ENCODE measurements around the gene TRABD. TPM values are rescaled to one million over a fixed set of nuclear protein-coding genes. Genes with fewer than 3 reads are reported as not detected.
A peak's percentile ranks its signal among the peaks of the same experiment; 100 is the strongest.

Gene TRABD
- polyA plus RNA-seq, 1 of the 3 experiments (the other 2 are of a cell fraction): 50.6 TPM

GRCh38 chr22:50201191-50202129, 15.7 kb downstream of the TRABD start:
- Histone ChIP-seq H3K9me2 (no peaks in the 10 kb centered on the region), H3K79me2 (ENCODE audit: insufficient read depth) (peaks cover 37% of the 10 kb centered on the region), H3K27me3 (ENCODE audit: insufficient read depth) (no peaks in the 10 kb centered on the region), H3K9ac (peak overlapping the region; percentile 63; the same call in 1 of the 2 replicates), H3K27ac (ENCODE audit: low read depth in 2 of 2, low read length in 1 of 2) (peak overlapping the region in 1 of 2 experiments; percentile 71; a peak in 1 of 4 replicates), H3K4me3 (ENCODE audit: low read depth in 2 of 2, low read length in 1 of 2) (peak overlapping the region; percentile 80 to 84), H4K20me1 (ENCODE audit: insufficient read depth) (peaks cover 6% of the 10 kb centered on the region), H3K36me3 (replicated peaks in 1 of 2; ENCODE audit: control insufficient read depth in 1 of 2, insufficient read depth in 2 of 2, low read length in 1 of 2) (peaks cover 17 to 22% of the 10 kb centered on the region in 2 experiments), H2AFZ (ENCODE audit: low read depth) (no peak overlapping the region), H3K9me3 (no peaks in the 10 kb centered on the region), H3F3A (replicated peaks; ENCODE audit: insufficient read depth) (no peaks in the 10 kb centered on the region), H3K4me1 (ENCODE audit: control insufficient read depth in 1 of 2, insufficient read depth in 2 of 2, low read depth in 1 of 2, low read length in 1 of 2) (peaks cover 0 to 15% of the 10 kb centered on the region in 2 experiments; a peak in 1 of 4 replicates), H3K4me2 (peak overlapping the region; percentile 98)
- DNase-seq: no peak
- 0 out of 2 replicates have a peak, but pooled peaks have one; percentile 30 for TF ChIP-seq MXI1 (IDR thresholded peaks at IDR 0.05; ENCODE audit: low read depth, low read length)
- no peak for TF ChIP-seq POLR2AphosphoS5 (IDR thresholded peaks at IDR 0.05; ENCODE audit: low read depth, low read length)
- ChIA-PET POLR2A (no interaction called here), CTCF (interaction anchor here (0.6 to 2.0 kb wide), 5 partner anchors 9 to 271 kb away, joined by 3 to 5 read pairs (median 3); no protein-coding TSS in a partner anchor)
- 7% methylated on average over 13 of the region's 115 CpGs for WGBS (ENCODE audit: low lambda C conversion rate)

- H3K9me2 ChIP-seq: no peaks in the 10 kb centered on the region
- peak overlapping the region; percentile 98 for H3K4me2 ChIP-seq
- 85% methylated on average over 13 of the region's 13 CpGs for WGBS (ENCODE audit: low lambda C conversion rate)
- peaks cover 3% of the 10 kb centered on the region for H3F3A ChIP-seq (replicated peaks; ENCODE audit: insufficient read depth)
- TF ChIP-seq TEAD4 (IDR thresholded peaks at IDR 0.05; ENCODE audit: borderline replicate concordance, insufficient read depth) (no peak), MXI1 (IDR thresholded peaks at IDR 0.05; ENCODE audit: low read depth, low read length) (no peak), POLR2AphosphoS5 (IDR thresholded peaks at IDR 0.05; ENCODE audit: low read depth, low read length) (no peak), RFX5 (IDR thresholded peaks at IDR 0.05; ENCODE audit: low read length) (no peak), CHD2 (IDR thresholded peaks at IDR 0.05; ENCODE audit: low read length, partially characterized antibody) (no peak), EP300 (IDR thresholded peaks at IDR 0.05; ENCODE audit: borderline replicate concordance in 1 of 2, low read depth in 1 of 2, low read length in 1 of 2) (no peak), CTCF (IDR thresholded peaks at IDR 0.05) (no peak), GATA2 (CRISPR knock-in tag; IDR thresholded peaks at IDR 0.05) (no peak), NRF1 (IDR thresholded peaks at IDR 0.05; ENCODE audit: low read depth, low read length) (no peak), USF2 (IDR thresholded peaks at IDR 0.05; ENCODE audit: borderline replicate concordance, low read depth, low read length) (no peak)
- TF ChIP-seq, protein P1, sequence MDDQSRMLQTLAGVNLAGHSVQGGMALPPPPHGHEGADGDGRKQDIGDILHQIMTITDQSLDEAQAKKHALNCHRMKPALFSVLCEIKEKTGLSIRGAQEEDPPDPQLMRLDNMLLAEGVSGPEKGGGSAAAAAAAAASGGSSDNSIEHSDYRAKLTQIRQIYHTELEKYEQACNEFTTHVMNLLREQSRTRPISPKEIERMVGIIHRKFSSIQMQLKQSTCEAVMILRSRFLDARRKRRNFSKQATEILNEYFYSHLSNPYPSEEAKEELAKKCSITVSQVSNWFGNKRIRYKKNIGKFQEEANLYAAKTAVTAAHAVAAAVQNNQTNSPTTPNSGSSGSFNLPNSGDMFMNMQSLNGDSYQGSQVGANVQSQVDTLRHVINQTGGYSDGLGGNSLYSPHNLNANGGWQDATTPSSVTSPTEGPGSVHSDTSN (IDR thresholded peaks at IDR 0.05): no peak
- H3K27ac ChIP-seq (ENCODE audit: low read depth in 2 of 2, low read length in 1 of 2): no peak overlapping the region
- peaks cover 0 to 15% of the 10 kb centered on the region in 2 experiments; a peak in 1 of 4 replicates for H3K4me1 ChIP-seq (ENCODE audit: control insufficient read depth in 1 of 2, insufficient read depth in 2 of 2, low read depth in 1 of 2, low read length in 1 of 2)
- peak overlapping the region; percentile 80 to 84 for H3K4me3 ChIP-seq (ENCODE audit: low read depth in 2 of 2, low read length in 1 of 2)
- peaks cover 21 to 24% of the 10 kb centered on the region in 2 experiments for H3K36me3 ChIP-seq (replicated peaks in 1 of 2; ENCODE audit: control insufficient read depth in 1 of 2, insufficient read depth in 2 of 2, low read length in 1 of 2)
- H4K20me1 ChIP-seq (ENCODE audit: insufficient read depth): peaks cover 6% of the 10 kb centered on the region
- POLR2A ChIA-PET: no interaction called here
- H3K79me2 ChIP-seq (ENCODE audit: insufficient read depth): peaks cover 37% of the 10 kb centered on the region
- H3K9me3 ChIP-seq: no peaks in the 10 kb centered on the region
- no peak overlapping the region for H2AFZ ChIP-seq (ENCODE audit: low read depth)
- CTCF ChIA-PET: interaction anchor here (0.6 to 2.0 kb wide), 3 partner anchors 9 to 272 kb away, joined by 3 to 5 read pairs (median 3); no protein-coding TSS in a partner anchor
- H3K27me3 ChIP-seq (ENCODE audit: insufficient read depth): no peaks in the 10 kb centered on the region
- peak overlapping the region; percentile 63; the same call in 1 of the 2 replicates for H3K9ac ChIP-seq
- no peak for DNase-seq
Measured at GRCh38 chr22:50202130-50202666, 16.5 kb downstream of the TRABD start.

Measured in SK-N-SH (cell line).